Astrocyte (in vitro differentiated cells and primary cell): ENCODE results near the gene ARHGAP23. TPM values are rescaled to one million over a fixed set of nuclear protein-coding genes. Genes with fewer than 3 reads are reported as not detected.
"Not testable (repeated sequence)": the region's sequence is repeated elsewhere in the genome, so short reads cannot be mapped to it uniquely, and the experiment has no call there.

Experiments
- DNase-seq: peaks from one replicate; pipeline ENCODE4 v3.0.0-alpha.2; 2010; ENCODE audit warnings: low read depth
- FAIRE-seq: peaks from 2 replicates; lab custom pipeline; 2011; peaks lifted over from hg19 to GRCh38; lab: Jason Lieb, UNC
- H2AFZ ChIP-seq: 2 replicates; pipeline ENCODE4 v1.6.0; 2012; ENCODE audit warnings: low read depth, low read length, inconsistent platforms
- H3K27ac ChIP-seq: 2 replicates; pipeline ENCODE4 v1.5.1; 2011; ENCODE audit warnings: low read depth, low read length, inconsistent platforms
- H3K27me3 ChIP-seq: 2 replicates; pipeline ENCODE4 v1.6.0; 2011; ENCODE audit warnings: low read length, inconsistent platforms; ENCODE audit not compliant: insufficient read depth
- H3K36me3 ChIP-seq: 2 replicates; pipeline ENCODE4 v1.5.1; 2011; ENCODE audit warnings: low read length, inconsistent platforms; ENCODE audit not compliant: insufficient read depth
- H3K4me1 ChIP-seq: 2 replicates; pipeline ENCODE4 v1.5.1; 2011; ENCODE audit warnings: low read length, inconsistent platforms; ENCODE audit not compliant: insufficient read depth
- H3K4me2 ChIP-seq: 2 replicates; pipeline ENCODE4 v1.6.0; 2012; ENCODE audit warnings: low read length, inconsistent platforms
- H3K4me3 ChIP-seq: 2 replicates; pipeline ENCODE4 v1.5.1; 2011; ENCODE audit warnings: low read depth, mild to moderate bottlenecking, low read length, inconsistent platforms; ENCODE audit not compliant: insufficient read depth
- H3K79me2 ChIP-seq: 2 replicates; pipeline ENCODE4 v1.6.0; 2012; ENCODE audit warnings: mild to moderate bottlenecking, low read length, inconsistent platforms; ENCODE audit not compliant: insufficient read depth
- H3K9ac ChIP-seq: 2 replicates; pipeline ENCODE4 v1.6.0; 2012; ENCODE audit warnings: mild to moderate bottlenecking, low read length, inconsistent platforms
- H3K9me3 ChIP-seq: 2 replicates; pipeline ENCODE4 v1.5.1; 2012; ENCODE audit warnings: low read depth, mild to moderate bottlenecking, low read length, inconsistent platforms; ENCODE audit not compliant: insufficient read depth
- H4K20me1 ChIP-seq: 2 replicates; pipeline ENCODE4 v1.6.0; 2012; ENCODE audit warnings: low read length, inconsistent platforms; ENCODE audit not compliant: insufficient read depth
- H3K27ac Mint-ChIP-seq: one replicate; pipeline ENCODE4 v1.8.0; 2021; ENCODE audit warnings: mild to moderate bottlenecking, mixed read lengths; ENCODE audit not compliant: unreplicated experiment
- H3K27me3 Mint-ChIP-seq: one replicate; pipeline ENCODE4 v1.8.0; 2021; ENCODE audit warnings: low read depth, mixed read lengths; ENCODE audit not compliant: unreplicated experiment
- H3K36me3 Mint-ChIP-seq: one replicate; pipeline ENCODE4 v1.8.0; 2021; ENCODE audit warnings: low read depth, mixed read lengths; ENCODE audit not compliant: unreplicated experiment
- H3K4me1 Mint-ChIP-seq: one replicate; pipeline ENCODE4 v1.8.0; 2021; ENCODE audit warnings: low read depth, mixed read lengths; ENCODE audit not compliant: unreplicated experiment
- H3K4me3 Mint-ChIP-seq: one replicate; pipeline ENCODE4 v1.8.0; 2021; ENCODE audit warnings: mild to moderate bottlenecking, moderate library complexity, mixed read lengths; ENCODE audit not compliant: unreplicated experiment
- H3K9me3 Mint-ChIP-seq: one replicate; pipeline ENCODE4 v1.8.0; 2021; ENCODE audit warnings: mild to moderate bottlenecking, mixed read lengths; ENCODE audit not compliant: unreplicated experiment
- CTCF ChIP-seq: IDR thresholded peaks from 2 replicates; pipeline ENCODE4 v1.5.1; 2011; ENCODE audit warnings: low read depth, mild to moderate bottlenecking, inconsistent platforms, low read length, moderate library complexity; ENCODE audit not compliant: insufficient read depth
- EZH2 ChIP-seq: IDR thresholded peaks from 2 replicates; pipeline ENCODE4 v1.6.1; 2012; ENCODE audit warnings: mild to moderate bottlenecking, low read length, inconsistent platforms; ENCODE audit not compliant: insufficient read depth
- total RNA-seq: library from RNA; stranded (reverse); gene quantifications from 2 replicates; pipeline ENCODE4 v1.2.1, GENCODE V29; 2021

Gene ARHGAP23
- total RNA-seq, 1 donor from 2014 or later: 118 TPM

- peaks cover 2% of the 10 kb centered on the region for H3K9me3 Mint-ChIP-seq
- no peaks in the 10 kb centered on the region for H3K4me1 Mint-ChIP-seq
- Histone ChIP-seq H3K36me3 (peaks cover 18% of the 10 kb centered on the region), H2AFZ (no peak overlapping the region), H3K4me3 (no peak overlapping the region), H3K9ac (no peak overlapping the region), H3K9me3 (no peaks in the 10 kb centered on the region), H3K27ac (no peak overlapping the region), H4K20me1 (peaks cover 13% of the 10 kb centered on the region), H3K27me3 (no peaks in the 10 kb centered on the region), H3K4me1 (no peaks in the 10 kb centered on the region), H3K4me2 (no peak overlapping the region), H3K79me2 (peaks cover 6% of the 10 kb centered on the region)
- no peak for FAIRE-seq
- TF ChIP-seq CTCF: no peak
- no peak for TF ChIP-seq EZH2
- no peaks in the 10 kb centered on the region for H3K27me3 Mint-ChIP-seq
- no peak overlapping the region for H3K4me3 Mint-ChIP-seq
- H3K27ac Mint-ChIP-seq: no peak overlapping the region
- no peak for DNase-seq
- peaks cover 27% of the 10 kb centered on the region for H3K36me3 Mint-ChIP-seq
Measured at GRCh38 chr17:38498353-38498752, 70.1 kb downstream of the ARHGAP23 start.

GRCh38 chr17:38499230-38499629 is 71.0 kb downstream of the ARHGAP23 start:
- Histone ChIP-seq H3K36me3 (peaks cover 17% of the 10 kb centered on the region), H4K20me1 (peaks cover 15% of the 10 kb centered on the region)
- H3K4me1 Mint-ChIP-seq, H3K27ac Mint-ChIP-seq, H3K27me3 ChIP-seq, H3K9ac ChIP-seq, H3K9me3 Mint-ChIP-seq, H3K27me3 Mint-ChIP-seq, H3K4me1 ChIP-seq, DNase-seq, H3K4me3 Mint-ChIP-seq, H3K27ac ChIP-seq, FAIRE-seq, H2AFZ ChIP-seq, H3K4me2 ChIP-seq, H3K4me3 ChIP-seq, H3K79me2 ChIP-seq, H3K9me3 ChIP-seq: not testable (repeated sequence)
- peaks cover 31% of the 10 kb centered on the region for H3K36me3 Mint-ChIP-seq

GRCh38 chr17:38501718-38502117 is 73.5 kb downstream of the ARHGAP23 start:
- H3K4me1 ChIP-seq, H2AFZ ChIP-seq, H3K27me3 Mint-ChIP-seq, DNase-seq, H3K4me3 ChIP-seq, FAIRE-seq, H3K79me2 ChIP-seq, H3K9ac ChIP-seq, H3K4me1 Mint-ChIP-seq, H3K4me3 Mint-ChIP-seq, H3K27me3 ChIP-seq, H3K9me3 Mint-ChIP-seq, H3K27ac Mint-ChIP-seq, H3K27ac ChIP-seq, H3K4me2 ChIP-seq, H3K9me3 ChIP-seq: not testable (repeated sequence)
- Histone ChIP-seq H3K36me3 (peaks cover 29% of the 10 kb centered on the region), H4K20me1 (peaks cover 24% of the 10 kb centered on the region)
- H3K36me3 Mint-ChIP-seq: peaks cover 31% of the 10 kb centered on the region

- H3K9me3 ChIP-seq: not testable (repeated sequence)
Measured at GRCh38 chr17:38503286-38503913, 75.1 kb downstream of the ARHGAP23 start.

More at GRCh38 chr17:38503286-38503913, 75.1 kb downstream of the ARHGAP23 start:
- not testable (repeated sequence) for H3K9ac ChIP-seq, H3K27ac Mint-ChIP-seq, H3K4me1 Mint-ChIP-seq, H3K27ac ChIP-seq, H3K4me2 ChIP-seq, H3K9me3 Mint-ChIP-seq, H2AFZ ChIP-seq, H3K27me3 Mint-ChIP-seq, H3K27me3 ChIP-seq, DNase-seq, FAIRE-seq, H3K4me1 ChIP-seq, H3K79me2 ChIP-seq, H3K4me3 ChIP-seq
- peaks cover 29% of the 10 kb centered on the region for H4K20me1 ChIP-seq
- peaks cover 37% of the 10 kb centered on the region for H3K36me3 Mint-ChIP-seq
- H3K36me3 ChIP-seq: peaks cover 30% of the 10 kb centered on the region
- peak overlapping the region; percentile 7 for H3K4me3 Mint-ChIP-seq
